T follicular helper cell (primary cell): Measurements from ENCODE around the gene EFCAB10.
"Not testable (repeated sequence)": the region's sequence is repeated elsewhere in the genome, so short reads cannot be mapped to it uniquely, and the experiment has no call there.

Source experiments
- DNase-seq: peaks from one replicate; pipeline ENCODE4 v3.0.0-alpha.2; 2020; ENCODE audit warnings: low read depth

The EFCAB10 gene

GRCh38 chr7:105530546-105530945 lies 50.7 kb downstream of the EFCAB10 start:
- no peak for DNase-seq

- DNase-seq, result no peak
These were observed 51.2 kb downstream of the EFCAB10 start for GRCh38 chr7:105530126-105530525.

- not testable (repeated sequence) for DNase-seq
These were observed 53.6 kb downstream of the EFCAB10 start for GRCh38 chr7:105527737-105528136.

GRCh38 chr7:105524840-105525239 lies 56.5 kb downstream of the EFCAB10 start:
- DNase-seq, result no peak

- not testable (repeated sequence) for DNase-seq
These were observed 56.9 kb downstream of the EFCAB10 start for GRCh38 chr7:105524423-105524822.

- DNase-seq, result peak; percentile 68
These were observed 59.4 kb downstream of the EFCAB10 start, which contains the start of gene PUS7 for GRCh38 chr7:105521717-105522463. TSS of gene PUS7 (minus strand) at chr7:105522271. CDS start at chr7:105508512, 13,759 bp downstream.

- DNase-seq, result no peak
These were observed 60.1 kb downstream of the EFCAB10 start for GRCh38 chr7:105521027-105521716.

- not testable (repeated sequence) for DNase-seq
These were observed 60.7 kb downstream of the EFCAB10 start for GRCh38 chr7:105520620-105521019.

- no peak for DNase-seq
These were observed 61.9 kb downstream of the EFCAB10 start for GRCh38 chr7:105519353-105519752.

- DNase-seq, result not testable (repeated sequence)
These were observed 65.7 kb downstream of the EFCAB10 start for GRCh38 chr7:105515610-105516009.
